ENCODE data around the gene DUT.

Gene DUT

DNA sequence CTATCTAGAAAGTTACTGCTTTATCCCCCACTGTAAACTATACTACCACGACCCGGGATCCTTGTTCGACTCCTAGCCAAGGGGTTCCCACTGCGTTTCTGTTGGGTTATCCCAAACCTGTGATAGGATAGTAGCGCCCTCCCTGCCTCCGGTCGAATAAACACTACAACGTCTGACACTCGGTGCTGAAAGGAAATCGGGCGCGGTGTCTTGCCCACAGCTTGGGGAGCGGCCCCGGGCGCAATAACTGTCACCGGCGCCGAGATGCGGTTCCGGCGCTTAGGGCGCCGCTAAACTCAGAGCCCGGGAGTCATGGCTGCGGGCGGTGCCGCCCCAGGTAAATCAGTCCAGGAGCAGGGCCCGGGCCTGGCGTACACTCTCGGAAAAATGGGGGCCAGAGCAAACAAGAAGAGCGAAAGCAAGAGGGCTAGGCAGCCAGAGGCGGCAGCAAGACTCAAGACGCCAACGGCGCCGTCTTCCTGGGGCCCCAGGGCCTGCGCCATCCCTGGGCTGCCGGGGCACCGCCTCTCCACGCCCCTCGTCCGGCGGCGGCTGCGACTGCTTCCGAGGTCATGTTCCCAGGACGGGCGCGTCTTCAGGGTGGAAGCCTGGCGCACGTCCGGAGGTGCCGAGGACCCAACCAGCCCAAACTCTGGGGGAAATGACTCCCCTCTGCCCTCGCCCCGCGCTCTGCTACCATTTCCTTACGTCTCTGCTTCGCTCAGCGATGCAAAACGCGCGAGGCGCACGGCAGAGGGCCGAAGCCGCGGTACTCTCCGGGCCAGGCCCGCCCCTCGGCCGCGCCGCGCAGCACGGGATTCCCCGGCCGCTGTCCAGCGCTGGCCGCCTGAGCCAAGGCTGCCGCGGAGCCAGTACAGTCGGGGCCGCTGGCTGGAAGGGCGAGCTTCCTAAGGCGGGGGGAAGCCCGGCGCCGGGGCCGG, at the start of gene DUT:
Gene DUT, plus strand, starts transcription at position 575 of the 941 bp plus-strand sequence. Its CDS starts 87 bp downstream, at position 662.
- DNase-seq (ENCODE audit: low read depth) = peak; percentile 74
- no peak for TF ChIP-seq CTCF (conservative IDR thresholded peaks at IDR 0.05; ENCODE audit: control insufficient read depth, insufficient read depth, low read depth, low read length)
- peak within 1 kb of the TSS; percentile 85 for H3K4me3 ChIP-seq (ENCODE audit: control insufficient read depth, low read depth, low read length)

- DNase-seq (ENCODE audit: low read depth) = no peak
- no peak for TF ChIP-seq CTCF (conservative IDR thresholded peaks at IDR 0.05; ENCODE audit: control insufficient read depth, insufficient read depth, low read depth, low read length)
- no peak overlapping the region for H3K4me3 ChIP-seq (ENCODE audit: control insufficient read depth, low read depth, low read length)
These were observed 49.6 kb upstream of the DUT start for GRCh38 chr15:48281674-48282073.

GRCh38 chr15:48282216-48282615, 49.0 kb upstream of the DUT start:
- DNase-seq (ENCODE audit: low read depth) = no peak
- H3K4me3 ChIP-seq (ENCODE audit: control insufficient read depth, low read depth, low read length) = no peak overlapping the region
- no peak for TF ChIP-seq CTCF (conservative IDR thresholded peaks at IDR 0.05; ENCODE audit: control insufficient read depth, insufficient read depth, low read depth, low read length)

DNA sequence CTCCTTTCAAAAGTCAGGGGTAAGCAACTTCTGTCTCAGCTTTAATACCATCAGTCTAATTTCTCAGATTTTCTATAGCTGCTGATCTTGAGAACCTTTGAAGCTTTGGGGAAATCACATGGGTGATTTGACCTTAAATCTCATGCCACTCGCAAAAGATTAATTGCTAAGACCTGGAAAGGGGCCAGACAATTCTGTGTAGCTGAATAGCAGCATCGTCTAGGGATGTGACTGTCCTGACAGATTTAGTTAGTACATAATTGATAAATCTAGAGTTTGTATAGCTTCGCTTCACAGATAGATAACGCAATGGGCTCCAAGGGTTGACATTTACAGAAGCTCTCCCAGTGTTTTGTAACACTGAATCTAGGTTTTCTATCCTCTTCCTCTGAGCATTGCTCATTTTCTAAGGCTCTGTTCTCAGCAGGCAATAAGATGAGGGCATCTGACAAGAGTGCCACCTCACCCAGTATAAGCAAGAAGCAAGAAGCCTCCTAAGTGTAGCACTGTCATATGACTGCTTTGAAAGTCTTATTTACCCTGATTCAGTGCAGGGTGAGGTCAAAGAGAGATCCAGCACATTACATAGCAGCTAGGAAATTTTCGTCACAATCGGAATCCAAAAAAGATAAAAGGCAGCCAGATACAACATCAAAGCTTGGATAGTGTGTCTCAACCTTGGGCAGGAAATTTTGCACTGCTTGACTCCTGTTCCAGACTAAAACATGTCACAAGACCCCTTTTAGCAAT, 47.7 kb upstream of the DUT start:
- no peak for TF ChIP-seq CTCF (conservative IDR thresholded peaks at IDR 0.05; ENCODE audit: control insufficient read depth, insufficient read depth, low read depth, low read length)
- H3K4me3 ChIP-seq (ENCODE audit: control insufficient read depth, low read depth, low read length) = no peak overlapping the region
- DNase-seq (ENCODE audit: low read depth) = no peak

DNA sequence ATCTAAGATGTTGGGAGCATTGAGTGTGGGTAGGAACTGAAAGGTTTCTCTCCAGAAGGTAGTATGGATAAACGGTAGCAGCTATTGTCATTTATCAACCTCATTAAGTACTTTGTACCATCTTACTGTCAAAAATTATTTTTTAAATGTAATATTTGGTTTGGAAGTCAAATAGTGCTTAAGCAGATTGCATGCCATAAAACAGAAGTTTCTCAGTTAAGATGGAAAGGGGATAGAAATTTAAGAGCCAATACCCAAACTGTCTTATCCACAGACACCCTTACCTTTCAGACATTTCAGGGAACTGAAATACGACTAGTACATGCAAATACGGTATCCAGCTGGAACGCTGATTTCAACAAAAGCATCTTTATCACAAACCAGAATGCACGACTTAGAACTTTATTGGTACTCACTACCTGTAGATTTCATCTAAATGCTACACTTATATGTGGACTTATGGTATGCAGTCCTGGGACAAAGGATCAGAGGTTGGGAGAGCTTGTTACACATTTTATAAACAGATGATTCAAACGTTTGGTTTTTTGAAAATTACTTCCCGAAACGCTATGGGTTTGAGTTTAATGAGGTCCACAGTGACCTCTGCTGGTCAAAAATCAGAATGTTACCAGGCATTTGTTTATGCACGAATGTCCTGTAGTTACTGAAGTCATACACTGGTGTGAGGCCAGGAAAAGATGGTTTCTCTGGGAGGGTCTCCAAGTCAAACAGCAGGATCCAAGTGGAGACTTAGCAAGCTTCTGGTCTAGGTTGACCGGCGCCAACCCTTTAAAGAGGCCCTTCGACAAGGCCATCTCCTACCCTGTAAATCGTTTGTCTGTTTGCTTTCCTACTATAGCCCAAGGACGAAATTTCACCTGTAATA, 45.7 kb upstream of the DUT start:
- peak; percentile 70 for TF ChIP-seq CTCF (conservative IDR thresholded peaks at IDR 0.05; ENCODE audit: control insufficient read depth, insufficient read depth, low read depth, low read length)
- peak; percentile 86 for DNase-seq (ENCODE audit: low read depth)
- peak overlapping the region; percentile 28 for H3K4me3 ChIP-seq (ENCODE audit: control insufficient read depth, low read depth, low read length)

DNA sequence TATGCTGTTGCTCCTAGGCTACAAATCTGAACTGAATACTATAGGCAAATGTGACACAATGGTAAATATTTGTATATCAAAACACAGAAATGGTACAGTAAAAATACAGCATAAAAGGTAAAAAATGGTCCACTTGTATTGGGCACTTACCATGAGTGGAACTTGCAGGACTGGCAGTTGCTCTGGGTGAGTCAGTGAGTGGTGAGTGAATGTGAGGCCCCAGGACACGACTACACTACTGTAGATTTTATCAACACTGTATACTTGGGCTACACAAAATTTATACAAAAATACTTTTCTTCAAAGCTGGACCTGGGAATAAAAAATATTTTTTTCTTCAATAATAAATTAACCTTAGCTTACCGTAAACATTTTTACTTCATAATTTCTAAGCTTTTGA, 41.6 kb upstream of the DUT start:
- DNase-seq (ENCODE audit: low read depth) = no peak

More for the DNA sequence above, 41.6 kb upstream of the DUT start:
- no peak for TF ChIP-seq CTCF (conservative IDR thresholded peaks at IDR 0.05; ENCODE audit: control insufficient read depth, insufficient read depth, low read depth, low read length)
- H3K4me3 ChIP-seq (ENCODE audit: control insufficient read depth, low read depth, low read length) = no peak overlapping the region
